T-helper 2 cell treated with Interferon-gamma antibody and Interleukin-4, amounts not matched to agents 5 μg/mL and 100 μg/mL, for 36 hours (primary cell): ENCODE data around the gene SAT1.

Experiments used
- DNase-seq: peaks from one replicate; pipeline ENCODE4 v3.0.0; 2021; ENCODE audit warnings: low spot score
- H3K27ac Mint-ChIP-seq: one replicate; pipeline ENCODE4 v1.8.0; 2021; ENCODE audit warnings: mild to moderate bottlenecking, mixed read lengths
- H3K27me3 Mint-ChIP-seq: one replicate; pipeline ENCODE4 v1.8.0; 2021; ENCODE audit warnings: low read depth, mixed read lengths
- H3K36me3 Mint-ChIP-seq: one replicate; pipeline ENCODE4 v1.8.0; 2021; ENCODE audit warnings: low read depth, mixed read lengths
- H3K4me1 Mint-ChIP-seq: one replicate; pipeline ENCODE4 v1.8.0; 2021; ENCODE audit warnings: low read depth, mixed read lengths
- H3K4me3 Mint-ChIP-seq: one replicate; pipeline ENCODE4 v1.8.0; 2022; ENCODE audit warnings: mild to moderate bottlenecking, moderate library complexity, mixed read lengths
- H3K9me3 Mint-ChIP-seq: one replicate; pipeline ENCODE4 v1.8.0; 2021; ENCODE audit warnings: mixed read lengths

SAT1 gene

GRCh38 chrX:23810279-23810678 is 27.3 kb downstream of the SAT1 start:
- DNase-seq: no peak
- Mint-ChIP-seq H3K27ac (no peak overlapping the region), H3K9me3 (no peaks in the 10 kb centered on the region), H3K27me3 (peaks cover 12% of the 10 kb centered on the region), H3K4me3 (no peak overlapping the region), H3K4me1 (no peaks in the 10 kb centered on the region), H3K36me3 (no peaks in the 10 kb centered on the region)

- H3K27me3 Mint-ChIP-seq: peaks cover 12% of the 10 kb centered on the region
- no peaks in the 10 kb centered on the region for H3K36me3 Mint-ChIP-seq
- DNase-seq: no peak
- H3K27ac Mint-ChIP-seq: no peak overlapping the region
- no peak overlapping the region for H3K4me3 Mint-ChIP-seq
- no peaks in the 10 kb centered on the region for H3K9me3 Mint-ChIP-seq
- H3K4me1 Mint-ChIP-seq: no peaks in the 10 kb centered on the region
Observed at GRCh38 chrX:23811108-23811651, 28.2 kb downstream of the SAT1 start.

GRCh38 chrX:23811656-23812055 is 28.7 kb downstream of the SAT1 start:
- DNase-seq: no peak
- Mint-ChIP-seq H3K4me3 (no peak overlapping the region), H3K27ac (no peak overlapping the region), H3K9me3 (no peaks in the 10 kb centered on the region), H3K36me3 (no peaks in the 10 kb centered on the region), H3K27me3 (peaks cover 12% of the 10 kb centered on the region), H3K4me1 (no peaks in the 10 kb centered on the region)

- no peaks in the 10 kb centered on the region for H3K36me3 Mint-ChIP-seq
- no peak for DNase-seq
- no peaks in the 10 kb centered on the region for H3K9me3 Mint-ChIP-seq
- H3K4me3 Mint-ChIP-seq: no peak overlapping the region
- peaks cover 2% of the 10 kb centered on the region for H3K4me1 Mint-ChIP-seq
- peaks cover 12% of the 10 kb centered on the region for H3K27me3 Mint-ChIP-seq
- H3K27ac Mint-ChIP-seq: no peak overlapping the region
Observed at GRCh38 chrX:23813808-23814207, 30.8 kb downstream of the SAT1 start.

GRCh38 chrX:23815376-23815775 is 32.4 kb downstream of the SAT1 start:
- DNase-seq: no peak
- Mint-ChIP-seq H3K27me3 (peaks cover 12% of the 10 kb centered on the region), H3K4me3 (no peak overlapping the region), H3K9me3 (no peaks in the 10 kb centered on the region), H3K27ac (no peak overlapping the region), H3K36me3 (no peaks in the 10 kb centered on the region), H3K4me1 (peaks cover 8% of the 10 kb centered on the region)

GRCh38 chrX:23816179-23816578 is 33.2 kb downstream of the SAT1 start:
- Mint-ChIP-seq H3K4me1 (peaks cover 9% of the 10 kb centered on the region), H3K27ac (no peak overlapping the region), H3K27me3 (peaks cover 6% of the 10 kb centered on the region), H3K36me3 (no peaks in the 10 kb centered on the region), H3K4me3 (no peak overlapping the region), H3K9me3 (no peaks in the 10 kb centered on the region)
- DNase-seq: no peak

GRCh38 chrX:23817979-23818336 is 35.0 kb downstream of the SAT1 start:
- peaks cover 9% of the 10 kb centered on the region for H3K4me1 Mint-ChIP-seq
- H3K36me3 Mint-ChIP-seq: no peaks in the 10 kb centered on the region
- H3K27ac Mint-ChIP-seq: no peak overlapping the region
- no peaks in the 10 kb centered on the region for H3K27me3 Mint-ChIP-seq
- H3K9me3 Mint-ChIP-seq: no peaks in the 10 kb centered on the region
- no peak for DNase-seq
- H3K4me3 Mint-ChIP-seq: no peak overlapping the region

GRCh38 chrX:23819385-23820234 is 36.6 kb downstream of the SAT1 start:
- peaks cover 9% of the 10 kb centered on the region for H3K4me1 Mint-ChIP-seq
- no peaks in the 10 kb centered on the region for H3K36me3 Mint-ChIP-seq
- no peak for DNase-seq
- no peaks in the 10 kb centered on the region for H3K9me3 Mint-ChIP-seq
- H3K4me3 Mint-ChIP-seq: no peak overlapping the region
- no peak overlapping the region for H3K27ac Mint-ChIP-seq
- no peaks in the 10 kb centered on the region for H3K27me3 Mint-ChIP-seq

GRCh38 chrX:23820235-23820782 is 37.3 kb downstream of the SAT1 start:
- Mint-ChIP-seq H3K27me3 (no peaks in the 10 kb centered on the region), H3K9me3 (no peaks in the 10 kb centered on the region), H3K4me3 (no peak overlapping the region), H3K27ac (no peak overlapping the region), H3K4me1 (peaks cover 9% of the 10 kb centered on the region), H3K36me3 (no peaks in the 10 kb centered on the region)
- DNase-seq: no peak

- no peak for DNase-seq
- Mint-ChIP-seq H3K9me3 (no peaks in the 10 kb centered on the region), H3K4me3 (no peak overlapping the region), H3K27ac (no peak overlapping the region), H3K4me1 (peaks cover 10% of the 10 kb centered on the region), H3K27me3 (no peaks in the 10 kb centered on the region), H3K36me3 (no peaks in the 10 kb centered on the region)
Observed at GRCh38 chrX:23821847-23822246, 38.9 kb downstream of the SAT1 start.

GRCh38 chrX:23822397-23822796 is 39.4 kb downstream of the SAT1 start:
- Mint-ChIP-seq H3K27me3 (no peaks in the 10 kb centered on the region), H3K4me1 (peaks cover 8% of the 10 kb centered on the region), H3K9me3 (no peaks in the 10 kb centered on the region), H3K27ac (no peak overlapping the region), H3K4me3 (no peak overlapping the region), H3K36me3 (no peaks in the 10 kb centered on the region)
- DNase-seq: no peak

- no peak for DNase-seq
- Mint-ChIP-seq H3K4me3 (no peak overlapping the region), H3K9me3 (no peaks in the 10 kb centered on the region), H3K27me3 (no peaks in the 10 kb centered on the region), H3K36me3 (no peaks in the 10 kb centered on the region), H3K4me1 (peaks cover 8% of the 10 kb centered on the region), H3K27ac (no peak overlapping the region)
Observed at GRCh38 chrX:23822841-23823240, 39.9 kb downstream of the SAT1 start.

GRCh38 chrX:23825675-23826074 is 42.7 kb downstream of the SAT1 start:
- no peak overlapping the region for H3K27ac Mint-ChIP-seq
- H3K36me3 Mint-ChIP-seq: no peaks in the 10 kb centered on the region
- DNase-seq: no peak
- no peaks in the 10 kb centered on the region for H3K27me3 Mint-ChIP-seq
- H3K4me1 Mint-ChIP-seq: peaks cover 1% of the 10 kb centered on the region
- no peaks in the 10 kb centered on the region for H3K9me3 Mint-ChIP-seq
- H3K4me3 Mint-ChIP-seq: no peak overlapping the region

- DNase-seq: no peak
- Mint-ChIP-seq H3K27ac (no peak overlapping the region), H3K4me1 (peaks cover 1% of the 10 kb centered on the region), H3K4me3 (no peak overlapping the region), H3K27me3 (no peaks in the 10 kb centered on the region), H3K36me3 (no peaks in the 10 kb centered on the region), H3K9me3 (no peaks in the 10 kb centered on the region)
Observed at GRCh38 chrX:23826216-23826615, 43.2 kb downstream of the SAT1 start.
